Naive B cell (primary cell): ENCODE results near the gene SERGEF. TPM values are rescaled to one million over a fixed set of nuclear protein-coding genes. Genes with fewer than 3 reads are reported as not detected.

Source experiments
- ATAC-seq, 2 donors: fragments of 150-1000 bp; cut with Tn5 transposase; 2 replicates each; pipeline ENCODE4 v1.10.0; 2021; ENCODE audit warnings: low read depth in 2 of 2, mild to moderate bottlenecking in 2 of 2, moderate library complexity in 2 of 2
- DNase-seq: peaks from one replicate; pipeline ENCODE4 v3.0.0; 2022
- H3K27ac Mint-ChIP-seq, 6 donors: one replicate each; pipeline ENCODE4 v1.8.0; 2020 to 2022; ENCODE audit warnings: mild to moderate bottlenecking in 6 of 6, mixed read lengths in 6 of 6, moderate library complexity in 5 of 6, inconsistent platforms in 2 of 6
- H3K27me3 Mint-ChIP-seq, 3 donors: one replicate each; pipeline ENCODE4 v1.8.0; 2021 to 2022; ENCODE audit warnings: mixed read lengths in 3 of 3, mild to moderate bottlenecking in 1 of 3
- H3K36me3 Mint-ChIP-seq, 2 donors: one replicate each; pipeline ENCODE4 v1.8.0; 2020 to 2022; ENCODE audit warnings: mixed read lengths in 2 of 2, inconsistent platforms in 1 of 2, mild to moderate bottlenecking in 1 of 2
- H3K4me1 Mint-ChIP-seq, 3 donors: one replicate each; pipeline ENCODE4 v1.8.0; 2020 to 2022; ENCODE audit warnings: mixed read lengths in 3 of 3, inconsistent platforms in 1 of 3, mild to moderate bottlenecking in 1 of 3, moderate library complexity in 1 of 3
- H3K4me3 Mint-ChIP-seq, 8 donors: one replicate each; pipeline ENCODE4 v1.8.0; 2020 to 2022; ENCODE audit warnings: mild to moderate bottlenecking in 8 of 8, mixed read lengths in 8 of 8, moderate library complexity in 8 of 8, inconsistent platforms in 2 of 8
- H3K9me3 Mint-ChIP-seq, 7 donors: one replicate each; pipeline ENCODE4 v1.8.0; 2020 to 2022; ENCODE audit warnings: mixed read lengths in 7 of 7, mild to moderate bottlenecking in 5 of 7, inconsistent platforms in 2 of 7, moderate library complexity in 1 of 7
- polyA plus RNA-seq, 6 donors: library from polyadenylated mRNA; unstranded; fragments of 300-500 nt; fragmentation: Illumina TruSeq; gene quantifications; one replicate each; pipeline ENCODE4 v1.2.3, GENCODE V29; 2021; ENCODE audit warnings: low read depth in 6 of 6

The SERGEF gene
- polyA plus RNA-seq, result 10 to 100 TPM; 18.3 to 54.6 (median 42.6) TPM

DNA sequence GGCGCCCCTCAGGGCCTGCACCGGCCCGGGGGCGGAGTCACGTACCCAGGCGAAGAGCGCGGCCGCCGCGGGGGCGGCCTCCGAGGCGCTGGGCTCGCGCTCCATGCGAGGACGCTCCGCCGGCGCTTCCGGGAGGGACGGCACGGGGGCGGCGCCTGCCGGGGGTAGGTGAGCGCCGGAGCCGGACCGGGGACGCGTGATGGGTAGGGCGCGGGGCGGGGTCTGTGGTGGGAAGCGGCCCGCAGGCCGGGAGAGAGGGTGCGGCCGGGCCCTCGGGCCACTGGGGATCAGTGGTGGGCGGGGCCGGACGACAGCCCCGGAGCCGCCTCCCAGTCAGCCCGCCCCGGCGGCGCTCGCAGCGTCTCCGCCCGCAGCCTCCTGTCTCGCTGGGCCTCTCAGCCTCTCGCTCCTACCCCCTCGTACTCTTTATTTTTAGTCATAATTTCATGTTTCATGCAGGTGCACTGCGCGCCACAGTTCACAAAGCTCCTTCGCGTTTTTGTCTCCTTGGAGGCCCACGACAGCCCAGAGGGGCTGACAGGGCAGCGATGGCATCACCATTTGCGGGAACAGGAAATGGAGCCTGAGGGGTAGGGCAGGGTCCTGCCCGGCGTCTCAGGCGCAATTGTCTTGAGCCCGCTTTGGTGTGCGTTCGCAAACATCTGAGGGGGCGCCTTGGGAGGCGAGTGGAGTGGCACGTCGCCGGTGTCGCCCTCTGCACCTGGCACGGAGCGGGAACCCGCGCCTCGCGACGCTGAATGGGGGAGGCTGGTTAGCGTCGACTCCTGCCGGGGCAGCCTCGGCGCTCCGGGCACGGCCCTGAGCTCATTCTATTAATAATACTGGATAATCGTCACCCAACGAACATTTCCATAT is at the start of gene SERGEF:
Gene SERGEF, minus strand, starts transcription at position 142 of the 876 bp plus-strand sequence. Its CDS starts 37 bp downstream, at position 105.
- DNase-seq (peak; percentile 91), ATAC-seq (peak; percentile 84 to 87)
- peak within 1 kb of the TSS; percentile 86 to 100 (median 99) for H3K4me3 Mint-ChIP-seq
- peaks cover 0 to 9% (median 0%) of the 10 kb centered on the region in 7 donors for H3K9me3 Mint-ChIP-seq
- peaks cover 15 to 30% (median 25%) of the 10 kb centered on the region in 3 donors for H3K4me1 Mint-ChIP-seq
- peak within 1 kb of the TSS; percentile 86 to 99 (median 98) for H3K27ac Mint-ChIP-seq
- H3K27me3 Mint-ChIP-seq, result no peaks in the 10 kb centered on the region
- H3K36me3 Mint-ChIP-seq, result no peaks in the 10 kb centered on the region

DNA sequence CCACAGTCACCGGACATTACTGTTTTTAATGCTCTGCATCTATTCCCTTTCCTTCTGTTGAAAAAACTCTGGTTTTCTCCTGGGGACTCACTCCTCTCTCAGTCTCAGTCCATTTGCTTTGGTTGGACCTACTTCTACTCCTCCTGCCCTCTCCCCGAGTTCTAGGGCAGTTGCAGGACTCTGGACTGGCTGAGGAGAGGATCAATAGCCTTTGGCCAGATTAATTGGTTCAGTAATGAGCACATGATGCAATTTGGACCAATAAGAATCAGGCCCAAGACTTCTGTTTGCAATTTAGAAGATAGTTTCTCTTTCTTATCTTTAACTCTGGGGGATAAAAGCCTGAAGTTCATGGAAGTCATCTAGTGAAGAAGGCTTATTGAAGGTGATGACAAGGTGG is 48.5 kb upstream of the SERGEF start:
- H3K27ac Mint-ChIP-seq, result no peak overlapping the region
- no peak for ATAC-seq
- no peak for DNase-seq
- H3K27me3 Mint-ChIP-seq, result no peaks in the 10 kb centered on the region
- H3K36me3 Mint-ChIP-seq, result no peaks in the 10 kb centered on the region
- H3K9me3 Mint-ChIP-seq, result no peaks in the 10 kb centered on the region
- H3K4me3 Mint-ChIP-seq, result no peak overlapping the region
- H3K4me1 Mint-ChIP-seq, result no peaks in the 10 kb centered on the region

DNA sequence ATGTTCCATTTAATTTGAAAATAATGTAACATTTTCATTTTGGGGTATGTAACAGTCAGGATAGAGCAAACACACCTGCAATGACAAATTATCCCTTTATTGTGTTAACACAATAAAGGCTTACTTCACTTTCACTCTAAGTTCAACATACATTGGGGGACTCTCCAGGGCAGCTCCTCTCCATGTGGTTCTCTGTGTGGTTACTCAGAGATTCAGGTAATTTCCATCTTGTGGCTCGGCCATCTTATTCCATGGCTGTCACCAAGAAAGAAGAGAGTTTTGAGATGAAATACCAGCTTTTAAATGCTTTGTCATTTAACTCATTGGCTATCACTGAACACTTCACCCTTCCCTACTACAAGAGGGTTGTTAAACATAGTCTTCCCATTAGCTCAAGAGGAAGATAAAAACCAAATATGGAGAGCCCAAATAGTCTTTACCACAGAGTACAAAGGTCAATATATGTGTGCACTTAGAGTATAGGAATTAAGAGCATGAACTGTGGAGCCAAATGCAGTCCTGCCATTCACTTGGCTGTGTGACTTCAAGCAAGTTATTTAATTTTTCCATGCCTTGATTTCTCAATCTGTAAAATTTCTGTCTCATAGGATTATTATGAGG is 43.8 kb upstream of the SERGEF start:
- Mint-ChIP-seq H3K4me1 (no peaks in the 10 kb centered on the region), H3K36me3 (no peaks in the 10 kb centered on the region), H3K4me3 (peak overlapping the region in 1 of 8 donors; percentile 68), H3K27ac (no peak overlapping the region), H3K27me3 (no peaks in the 10 kb centered on the region), H3K9me3 (peaks cover 0 to 2% (median 0%) of the 10 kb centered on the region in 7 donors)
- DNase-seq (no peak), ATAC-seq (no peak)

DNA sequence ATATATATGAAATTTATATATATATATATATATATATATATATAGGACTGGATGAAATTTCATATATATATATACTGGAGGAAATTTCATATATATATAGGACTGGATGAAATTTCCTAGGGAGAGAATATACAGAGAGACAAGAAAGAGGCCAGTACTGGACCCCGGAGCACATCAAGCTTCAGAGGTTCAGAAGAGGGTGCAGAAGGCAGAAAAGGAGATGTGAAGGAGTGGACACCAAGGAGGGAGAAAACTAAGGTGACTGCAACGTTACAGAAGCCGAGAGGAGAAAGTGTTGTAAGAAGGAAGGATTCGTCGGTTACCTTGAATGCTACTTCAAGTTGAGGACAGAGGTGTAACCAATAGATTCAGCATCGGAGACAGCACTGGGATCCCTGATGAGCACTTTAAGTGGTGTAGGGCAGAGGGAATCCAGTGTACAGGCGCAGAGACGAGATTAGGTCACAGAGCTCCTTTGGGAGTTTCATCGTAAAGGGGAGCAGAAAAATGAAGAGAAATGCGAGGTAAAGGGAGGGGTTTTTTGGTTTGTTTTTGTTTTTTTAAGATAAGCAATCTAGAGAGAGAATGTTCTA is 41.8 kb upstream of the SERGEF start:
- ATAC-seq (no peak), DNase-seq (no peak)
- no peaks in the 10 kb centered on the region for H3K4me1 Mint-ChIP-seq
- H3K27ac Mint-ChIP-seq, result no peak overlapping the region
- H3K36me3 Mint-ChIP-seq, result no peaks in the 10 kb centered on the region
- no peak overlapping the region for H3K4me3 Mint-ChIP-seq
- H3K27me3 Mint-ChIP-seq, result no peaks in the 10 kb centered on the region
- H3K9me3 Mint-ChIP-seq, result peaks cover 0 to 5% (median 0%) of the 10 kb centered on the region in 7 donors

GRCh38 chr11:18050848-18051247 is 38.0 kb upstream of the SERGEF start:
- DNase-seq (no peak), ATAC-seq (no peak)
- Mint-ChIP-seq H3K9me3 (peaks cover 0 to 16% (median 7%) of the 10 kb centered on the region in 7 donors), H3K27me3 (peaks cover 10 to 32% (median 17%) of the 10 kb centered on the region in 3 donors), H3K36me3 (no peaks in the 10 kb centered on the region), H3K4me1 (no peaks in the 10 kb centered on the region), H3K27ac (no peak overlapping the region), H3K4me3 (no peak overlapping the region)

DNA sequence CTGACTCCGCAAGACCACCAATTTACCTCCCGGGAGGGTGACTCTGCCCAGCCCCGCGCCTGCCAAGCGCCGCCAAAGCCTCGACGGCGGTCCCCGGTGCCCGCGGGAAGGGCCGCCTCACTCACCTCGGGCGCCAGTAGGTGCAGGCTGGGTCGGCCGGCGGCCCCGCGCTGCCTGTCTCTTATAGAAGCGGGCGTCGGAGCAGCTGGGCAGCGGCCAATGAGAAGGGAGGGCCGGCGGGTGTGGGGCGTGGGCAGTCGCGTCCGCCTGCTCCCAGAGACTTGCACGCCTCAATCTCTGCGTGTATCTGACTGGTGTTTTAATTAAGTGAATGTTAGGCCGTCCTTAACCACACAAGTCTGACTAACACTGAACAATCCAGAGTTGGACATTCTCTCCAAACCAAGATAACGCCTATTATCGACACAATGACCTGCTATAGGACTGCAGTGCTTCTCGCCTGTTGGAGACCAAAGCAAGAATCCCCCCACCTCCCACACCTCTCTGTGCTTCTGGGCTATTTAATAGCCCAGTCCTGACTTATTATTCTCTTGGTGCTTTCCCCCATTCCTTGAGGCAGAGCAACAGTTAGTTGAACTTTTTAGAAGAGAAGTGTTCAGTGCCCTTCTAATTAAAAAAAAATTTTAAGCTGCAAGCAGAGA is 33.4 kb upstream of the SERGEF start, which contains the start of gene TPH1:
Gene TPH1, minus strand, starts transcription at position 154 of the 662 bp plus-strand sequence. CDS start 5,507 bp downstream, outside the sequence.
- no peaks in the 10 kb centered on the region for H3K36me3 Mint-ChIP-seq
- peaks cover 30 to 58% (median 35%) of the 10 kb centered on the region in 3 donors for H3K27me3 Mint-ChIP-seq
- no peak within 1 kb of the TSS for H3K4me3 Mint-ChIP-seq
- no peak within 1 kb of the TSS for H3K27ac Mint-ChIP-seq
- H3K4me1 Mint-ChIP-seq, result no peaks in the 10 kb centered on the region
- no peak for ATAC-seq
- DNase-seq, result no peak
- H3K9me3 Mint-ChIP-seq, result peaks cover 0 to 16% (median 7%) of the 10 kb centered on the region in 7 donors

GRCh38 chr11:18036456-18036855 is 23.6 kb upstream of the SERGEF start:
- no peak overlapping the region for H3K27ac Mint-ChIP-seq
- H3K9me3 Mint-ChIP-seq, result peaks cover 0 to 2% (median 0%) of the 10 kb centered on the region in 7 donors
- DNase-seq (no peak), ATAC-seq (no peak)
- H3K27me3 Mint-ChIP-seq, result peaks cover 0 to 9% (median 0%) of the 10 kb centered on the region in 3 donors
- no peaks in the 10 kb centered on the region for H3K4me1 Mint-ChIP-seq
- H3K36me3 Mint-ChIP-seq, result no peaks in the 10 kb centered on the region
- no peak overlapping the region for H3K4me3 Mint-ChIP-seq

GRCh38 chr11:18027475-18027874 is 14.6 kb upstream of the SERGEF start:
- H3K4me3 Mint-ChIP-seq, result no peak overlapping the region
- H3K4me1 Mint-ChIP-seq, result no peaks in the 10 kb centered on the region
- H3K27me3 Mint-ChIP-seq, result no peaks in the 10 kb centered on the region
- DNase-seq (no peak), ATAC-seq (no peak)
- H3K9me3 Mint-ChIP-seq, result no peaks in the 10 kb centered on the region
- no peak overlapping the region for H3K27ac Mint-ChIP-seq
- H3K36me3 Mint-ChIP-seq, result no peaks in the 10 kb centered on the region

- Mint-ChIP-seq H3K27ac (peak overlapping the region in 1 of 6 donors; percentile 53), H3K4me3 (no peak overlapping the region), H3K36me3 (peaks cover 0 to 5% of the 10 kb centered on the region in 2 donors), H3K4me1 (no peaks in the 10 kb centered on the region), H3K27me3 (no peaks in the 10 kb centered on the region), H3K9me3 (no peaks in the 10 kb centered on the region)
- ATAC-seq (no peak), DNase-seq (no peak)
These were observed 9.6 kb upstream of the SERGEF start for GRCh38 chr11:18022419-18022818.

DNA sequence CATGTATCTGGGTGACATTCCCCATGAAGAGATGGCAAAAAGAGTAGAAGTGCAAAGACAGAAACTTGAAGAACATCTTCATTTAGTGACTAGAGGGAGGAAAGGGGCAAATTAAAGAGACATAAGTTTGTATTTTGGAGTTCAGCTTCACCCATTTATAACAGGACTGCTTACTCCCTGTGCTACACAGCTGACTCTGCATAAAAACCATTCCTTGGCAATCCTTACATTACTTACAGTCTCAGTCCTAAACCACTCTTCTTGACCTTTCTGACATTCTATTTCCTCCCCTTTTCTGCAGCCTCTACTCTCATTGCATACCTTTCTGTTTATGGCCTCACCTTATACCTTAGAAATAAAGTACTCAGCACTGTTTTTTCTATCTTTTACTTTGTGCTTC is 6.8 kb upstream of the SERGEF start:
- DNase-seq, result no peak
- no peak overlapping the region for H3K4me3 Mint-ChIP-seq
- H3K4me1 Mint-ChIP-seq, result peaks cover 0 to 3% (median 3%) of the 10 kb centered on the region in 3 donors
- no peak overlapping the region for H3K27ac Mint-ChIP-seq
- ATAC-seq, result no peak
- H3K36me3 Mint-ChIP-seq, result peaks cover 0 to 5% of the 10 kb centered on the region in 2 donors
- no peaks in the 10 kb centered on the region for H3K9me3 Mint-ChIP-seq
- no peaks in the 10 kb centered on the region for H3K27me3 Mint-ChIP-seq

DNA sequence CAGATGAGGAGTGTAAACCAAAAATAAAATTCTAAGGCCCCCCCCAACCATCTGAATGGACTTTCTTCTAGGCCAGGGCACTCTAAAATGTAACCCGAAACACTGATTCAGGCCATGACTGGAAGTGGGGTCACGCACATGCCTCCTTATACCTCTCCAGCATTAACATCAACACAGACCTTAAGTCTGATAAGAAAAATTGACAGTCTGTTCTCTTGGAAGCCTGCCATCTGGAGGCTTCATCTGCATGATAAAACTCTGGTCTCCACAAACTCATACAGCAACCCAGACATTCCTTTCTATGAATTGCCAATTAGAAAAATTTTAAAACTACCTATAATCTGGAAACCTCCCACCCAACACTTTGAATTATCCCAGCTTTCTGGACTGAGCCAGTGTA is 3.9 kb upstream of the SERGEF start:
- H3K27me3 Mint-ChIP-seq, result no peaks in the 10 kb centered on the region
- peaks cover 0 to 2% (median 0%) of the 10 kb centered on the region in 7 donors for H3K9me3 Mint-ChIP-seq
- no peaks in the 10 kb centered on the region for H3K36me3 Mint-ChIP-seq
- peak overlapping the region in 2 of 8 donors; percentile 22 to 51 for H3K4me3 Mint-ChIP-seq
- H3K4me1 Mint-ChIP-seq, result peaks cover 12 to 26% (median 22%) of the 10 kb centered on the region in 3 donors
- DNase-seq, result no peak
- no peak overlapping the region for H3K27ac Mint-ChIP-seq
- no peak for ATAC-seq

DNA sequence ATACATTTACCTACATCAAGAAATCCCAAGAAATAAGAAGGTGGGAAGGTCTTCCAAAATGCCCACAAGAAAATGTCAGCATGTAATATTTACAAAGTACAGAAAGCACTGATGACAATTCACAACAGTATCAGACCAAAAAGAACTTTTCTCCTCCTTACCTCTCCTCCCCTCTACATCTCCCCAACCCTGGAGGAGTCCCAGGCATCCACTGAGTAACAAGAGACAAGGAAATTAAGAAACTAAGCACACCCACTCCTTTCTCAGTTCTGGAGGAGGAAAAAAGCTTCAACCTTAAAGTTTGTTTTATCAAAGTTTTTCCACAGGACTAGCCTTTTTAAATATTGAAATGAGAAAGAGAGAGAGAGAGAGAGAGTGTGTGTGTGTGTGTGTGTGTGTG is 2.0 kb upstream of the SERGEF start:
- ATAC-seq (no peak), DNase-seq (no peak)
- H3K27me3 Mint-ChIP-seq, result no peaks in the 10 kb centered on the region
- H3K4me3 Mint-ChIP-seq, result peak overlapping the region in 7 of 8 donors; percentile 34 to 99 (median 44)
- H3K27ac Mint-ChIP-seq, result peak overlapping the region in 2 of 6 donors; percentile 53 to 57
- peaks cover 15 to 30% (median 25%) of the 10 kb centered on the region in 3 donors for H3K4me1 Mint-ChIP-seq
- no peaks in the 10 kb centered on the region for H3K36me3 Mint-ChIP-seq
- H3K9me3 Mint-ChIP-seq, result peaks cover 0 to 9% (median 0%) of the 10 kb centered on the region in 7 donors
